NCI-H2171 treated with DMSO at 0.1 percent for 48 hours (cell line): ENCODE data around the gene MT1A.

Experiments used
- DNase-seq: peaks from one replicate; lab custom pipeline; 2025; lab: John Stamatoyannopoulos, UW

Gene MT1A

GRCh38 chr16:56637814-56638750, at the start of gene MT1A:
MT1A (plus strand) TSS chr16:56638666; CDS start chr16:56638739, 73 bp downstream.
- DNase-seq: no peak

DNA sequence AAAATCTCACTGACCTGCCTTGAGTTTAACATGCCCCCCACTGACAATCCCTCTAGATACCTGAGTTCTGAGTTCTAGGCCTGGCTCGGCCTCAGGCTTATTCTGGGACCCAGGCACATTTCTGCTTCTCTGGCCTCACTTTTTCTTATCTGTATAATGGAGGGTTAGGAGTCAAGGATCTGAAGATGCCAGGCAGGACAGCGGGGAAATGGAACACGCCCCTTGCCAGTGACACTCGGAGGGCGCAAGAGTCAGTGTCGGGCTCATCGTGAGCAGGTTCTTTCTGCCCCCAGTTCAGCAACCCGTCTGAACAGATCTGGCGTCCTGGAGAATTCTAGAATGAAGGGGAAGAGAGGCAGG, 49.7 kb upstream of the MT1A start:
- DNase-seq: no peak

GRCh38 chr16:56589141-56590039, 49.1 kb upstream of the MT1A start, which contains the start of gene MT3:
MT3 (plus strand) TSS chr16:56589528; CDS start chr16:56589591, 63 bp downstream.
- DNase-seq: peak; percentile 14

DNA sequence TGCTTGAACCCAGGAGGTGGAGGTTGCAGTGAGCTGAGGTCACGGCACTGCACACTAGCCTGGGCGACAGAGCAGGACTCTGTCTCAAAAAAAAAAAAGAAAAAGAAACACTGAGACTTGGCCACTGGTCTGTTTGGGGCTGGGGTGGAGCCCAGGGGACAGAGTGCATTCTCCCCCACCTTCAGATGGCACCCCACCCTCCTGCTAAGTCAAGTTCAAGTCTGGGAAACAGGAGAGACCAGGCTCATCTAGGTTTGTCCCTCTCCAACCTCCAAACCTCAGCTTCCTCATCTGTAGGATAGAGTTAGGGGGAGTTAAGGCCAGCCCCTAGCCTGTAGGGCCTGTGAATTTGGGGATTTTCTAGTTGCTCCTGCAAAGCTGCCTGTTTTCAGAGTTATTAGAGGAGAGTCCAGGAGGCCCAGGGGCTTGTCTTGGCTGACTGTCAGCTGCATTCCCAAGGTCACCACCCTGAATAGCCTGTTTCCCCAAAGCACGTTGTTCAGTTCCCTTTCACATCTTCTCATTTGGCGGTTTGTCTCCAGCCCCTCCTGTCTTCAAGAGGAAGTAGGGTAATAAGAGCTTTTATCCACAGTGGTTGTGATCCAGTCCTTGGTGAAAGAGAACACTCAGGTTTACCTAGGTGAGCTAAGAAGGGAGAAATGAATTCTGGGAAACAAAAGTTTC, 46.9 kb upstream of the MT1A start:
- no peak for DNase-seq

GRCh38 chr16:56593573-56594291, 44.7 kb upstream of the MT1A start:
- DNase-seq: no peak

- DNase-seq: no peak
These were observed 44.2 kb upstream of the MT1A start for GRCh38 chr16:56594292-56594619.

DNA sequence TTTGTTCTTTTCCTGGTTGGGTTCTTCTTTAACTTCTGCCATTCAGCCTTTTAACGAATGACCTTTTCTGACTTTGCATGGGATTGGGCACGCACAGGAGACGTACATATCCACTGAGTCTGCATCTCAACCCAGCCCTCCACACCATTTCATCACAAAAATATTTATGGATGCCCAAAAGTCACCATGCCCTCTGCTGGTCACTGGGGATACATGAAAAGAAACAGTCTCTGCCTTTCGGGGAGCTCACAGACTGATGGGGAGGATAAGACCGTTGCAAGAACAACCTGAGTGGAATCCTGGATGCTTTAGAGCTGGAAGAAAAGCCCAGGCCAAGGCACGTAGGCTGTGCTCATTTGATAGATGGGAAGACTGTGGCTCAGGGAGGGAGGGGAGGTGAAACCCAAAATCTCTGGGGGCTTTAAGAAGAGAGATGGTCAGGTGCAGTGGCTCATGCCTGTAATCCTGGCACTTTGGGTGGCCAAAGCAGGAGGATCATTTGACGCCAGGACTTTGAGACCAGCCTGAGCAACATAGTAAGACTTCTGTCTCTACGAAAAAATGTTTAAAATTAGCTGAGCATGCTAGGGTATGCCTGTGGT, 38.0 kb upstream of the MT1A start:
- peak; percentile 28 for DNase-seq

- DNase-seq: no peak
These were observed 37.1 kb upstream of the MT1A start for GRCh38 chr16:56601325-56601724.

DNA sequence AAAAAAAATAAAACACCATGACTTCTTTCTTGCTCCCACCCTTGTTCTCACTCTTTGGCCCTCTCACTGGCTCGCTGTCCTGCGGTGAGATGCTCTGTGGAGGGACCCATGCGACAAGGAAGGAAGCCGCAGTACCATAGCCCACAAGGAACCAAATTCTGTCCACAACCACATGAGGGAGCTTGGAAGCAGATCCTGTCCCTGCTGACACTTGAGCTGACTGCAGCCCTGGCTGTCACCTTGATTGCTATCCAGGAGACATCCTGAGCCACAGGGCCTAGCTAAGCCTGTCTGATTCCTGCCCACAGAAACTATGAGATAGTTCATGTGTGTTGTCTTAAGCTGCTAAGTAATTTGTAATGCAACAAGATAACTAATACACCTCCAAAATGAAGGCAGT, 34.9 kb upstream of the MT1A start:
- peak; percentile 41 for DNase-seq

- DNase-seq: no peak
These were observed 33.5 kb upstream of the MT1A start for GRCh38 chr16:56604966-56605365.

GRCh38 chr16:56605475-56605874, 33.0 kb upstream of the MT1A start:
- no peak for DNase-seq

DNA sequence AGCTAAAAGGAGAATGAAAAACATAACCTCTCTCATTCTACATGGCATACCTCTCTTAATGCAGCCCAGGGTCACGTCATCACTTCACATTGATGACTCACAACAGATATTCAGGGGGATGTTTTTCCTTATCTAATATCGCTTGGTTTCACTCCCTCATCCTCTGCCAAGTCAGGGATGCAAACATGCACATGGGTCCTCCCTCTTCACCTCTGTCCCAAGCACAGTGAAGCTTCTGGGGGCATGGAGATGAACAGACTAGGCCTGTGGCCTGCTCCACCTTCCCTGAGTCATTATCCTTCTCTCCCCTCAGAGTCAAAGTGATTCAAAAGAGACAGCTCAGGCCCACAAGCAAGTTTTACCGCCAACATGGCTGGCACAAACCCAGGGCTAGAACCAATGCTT, 32.4 kb upstream of the MT1A start:
- no peak for DNase-seq

DNA sequence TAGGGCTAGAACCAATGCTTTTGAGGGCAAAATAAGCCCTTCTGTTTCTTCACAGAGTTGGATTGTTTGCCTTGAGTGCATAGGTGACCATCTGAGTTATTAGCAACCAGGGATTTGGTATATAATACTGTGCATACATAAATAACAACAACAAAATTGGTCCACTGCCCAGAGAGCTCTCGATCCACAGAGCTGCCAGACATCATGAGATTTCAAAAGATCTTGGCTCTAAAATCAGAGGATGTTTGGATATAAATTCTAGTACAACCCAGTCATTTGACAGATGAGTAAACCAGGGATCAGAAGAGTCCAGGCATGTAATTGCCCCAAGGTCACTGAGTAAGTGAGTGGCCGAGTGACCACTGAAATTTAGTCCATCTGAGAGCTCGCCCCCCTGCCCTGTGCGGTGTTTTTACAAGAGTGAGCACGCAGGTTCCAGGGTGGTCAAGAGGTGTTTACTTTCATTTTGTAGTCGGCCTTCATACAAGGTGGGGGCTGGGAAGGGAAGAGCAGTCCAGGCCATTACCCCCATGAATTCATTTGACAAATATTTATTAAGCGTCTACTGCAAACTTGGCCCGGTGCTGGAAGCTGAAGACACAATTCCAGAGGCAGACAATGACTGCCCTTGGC, 31.9 kb upstream of the MT1A start:
- DNase-seq: no peak

GRCh38 chr16:56607109-56607618, 31.3 kb upstream of the MT1A start:
- no peak for DNase-seq

DNA sequence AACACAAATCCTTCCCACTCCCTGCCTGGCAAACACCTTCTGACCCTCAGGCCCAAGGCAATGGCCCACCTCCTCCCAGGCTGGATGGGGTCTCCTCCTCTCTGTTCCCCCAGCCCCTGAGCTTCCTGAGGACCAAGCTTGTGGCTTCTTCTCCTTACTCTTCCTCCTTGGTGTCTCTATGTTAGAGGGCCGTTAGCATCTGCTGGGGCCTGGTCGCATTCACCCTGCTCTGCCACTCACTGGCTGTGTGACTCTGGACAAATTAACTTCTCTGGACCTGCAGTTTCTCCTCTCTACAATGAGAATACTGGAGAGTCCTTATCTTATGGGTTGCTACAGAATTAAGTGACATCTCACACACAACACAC, 30.8 kb upstream of the MT1A start:
- no peak for DNase-seq

GRCh38 chr16:56608043-56608875, 30.2 kb upstream of the MT1A start, which contains the start of gene MT2A:
MT2A (plus strand) TSS chr16:56608584; CDS start chr16:56608656, 72 bp downstream.
- DNase-seq: peak; percentile 97

DNA sequence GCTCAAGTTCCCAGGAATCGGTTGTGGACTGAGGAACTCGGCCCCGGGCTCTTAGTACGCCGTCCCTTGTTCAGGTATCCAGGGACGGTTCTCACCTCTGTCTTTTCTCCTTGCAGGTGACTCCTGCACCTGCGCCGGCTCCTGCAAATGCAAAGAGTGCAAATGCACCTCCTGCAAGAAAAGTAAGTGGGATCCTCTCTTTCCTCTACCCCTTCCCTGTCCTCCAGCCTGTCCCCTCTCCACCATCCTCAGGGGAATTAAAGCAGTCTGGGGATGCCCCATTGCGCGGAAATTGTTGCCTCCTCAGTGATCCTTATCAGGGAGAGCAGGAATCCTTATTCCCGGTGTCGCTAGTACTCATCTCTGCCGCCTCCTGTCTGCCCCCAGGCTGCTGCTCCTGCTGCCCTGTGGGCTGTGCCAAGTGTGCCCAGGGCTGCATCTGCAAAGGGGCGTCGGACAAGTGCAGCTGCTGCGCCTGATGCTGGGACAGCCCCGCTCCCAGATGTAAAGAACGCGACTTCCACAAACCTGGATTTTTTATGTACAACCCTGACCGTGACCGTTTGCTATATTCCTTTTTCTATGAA, 29.5 kb upstream of the MT1A start:
- DNase-seq: peak; percentile 64

DNA sequence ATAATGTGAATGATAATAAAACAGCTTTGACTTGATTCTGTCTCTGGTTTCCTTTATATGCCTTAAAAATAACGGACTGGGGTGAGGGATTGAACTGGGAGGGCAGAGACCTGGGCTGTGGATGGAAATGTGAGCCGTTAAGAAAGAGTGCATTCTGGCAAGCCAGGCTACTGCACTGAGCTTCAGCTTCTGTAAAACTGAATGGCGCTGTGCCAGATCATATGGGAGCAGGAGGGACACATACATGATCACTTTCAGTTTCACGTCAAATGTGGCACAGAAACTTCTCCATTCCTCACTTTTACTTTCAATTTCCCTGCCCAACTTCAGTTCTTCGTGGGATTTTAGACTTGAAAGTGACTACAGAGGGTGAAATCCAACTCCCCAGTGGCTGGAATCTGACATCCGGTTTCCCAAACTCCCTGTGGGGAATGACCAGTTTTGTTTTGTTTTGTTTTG, 29.0 kb upstream of the MT1A start:
- DNase-seq: peak; percentile 66

DNA sequence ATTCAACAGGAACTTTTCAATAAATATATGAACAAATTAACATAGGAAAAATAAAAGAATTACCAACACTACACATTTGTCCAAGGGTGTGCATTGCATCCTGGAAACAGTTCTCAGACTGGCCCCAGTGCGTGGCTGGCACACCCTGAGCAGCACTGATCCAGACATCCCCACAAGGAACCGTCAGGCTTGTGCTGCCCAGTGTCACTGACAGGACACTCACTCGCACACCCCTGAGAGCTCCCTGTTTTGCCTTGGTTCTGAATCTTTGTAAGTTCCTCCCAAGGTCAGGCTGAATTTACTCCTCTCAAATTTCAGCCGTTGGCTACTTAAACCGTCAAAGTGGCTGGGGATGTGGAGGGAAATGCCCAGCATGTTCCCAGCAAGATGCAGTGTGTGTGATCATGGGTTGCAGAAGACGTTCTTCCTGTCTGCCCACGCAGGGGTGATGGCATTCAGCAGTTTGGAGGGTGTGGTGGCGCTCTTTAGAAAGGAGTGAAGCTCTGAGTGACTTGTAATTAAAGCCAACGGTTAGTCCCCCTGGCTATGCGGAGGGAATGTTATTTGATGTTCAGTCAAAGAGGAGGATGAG, 28.4 kb upstream of the MT1A start:
- no peak for DNase-seq
